NCI-H1930 (cell line): ENCODE results near the gene NSMF.

Source experiments
- DNase-seq, 2 experiments: peaks; one replicate each; lab custom pipeline; 2025; lab: John Stamatoyannopoulos, UW

NSMF gene

DNA sequence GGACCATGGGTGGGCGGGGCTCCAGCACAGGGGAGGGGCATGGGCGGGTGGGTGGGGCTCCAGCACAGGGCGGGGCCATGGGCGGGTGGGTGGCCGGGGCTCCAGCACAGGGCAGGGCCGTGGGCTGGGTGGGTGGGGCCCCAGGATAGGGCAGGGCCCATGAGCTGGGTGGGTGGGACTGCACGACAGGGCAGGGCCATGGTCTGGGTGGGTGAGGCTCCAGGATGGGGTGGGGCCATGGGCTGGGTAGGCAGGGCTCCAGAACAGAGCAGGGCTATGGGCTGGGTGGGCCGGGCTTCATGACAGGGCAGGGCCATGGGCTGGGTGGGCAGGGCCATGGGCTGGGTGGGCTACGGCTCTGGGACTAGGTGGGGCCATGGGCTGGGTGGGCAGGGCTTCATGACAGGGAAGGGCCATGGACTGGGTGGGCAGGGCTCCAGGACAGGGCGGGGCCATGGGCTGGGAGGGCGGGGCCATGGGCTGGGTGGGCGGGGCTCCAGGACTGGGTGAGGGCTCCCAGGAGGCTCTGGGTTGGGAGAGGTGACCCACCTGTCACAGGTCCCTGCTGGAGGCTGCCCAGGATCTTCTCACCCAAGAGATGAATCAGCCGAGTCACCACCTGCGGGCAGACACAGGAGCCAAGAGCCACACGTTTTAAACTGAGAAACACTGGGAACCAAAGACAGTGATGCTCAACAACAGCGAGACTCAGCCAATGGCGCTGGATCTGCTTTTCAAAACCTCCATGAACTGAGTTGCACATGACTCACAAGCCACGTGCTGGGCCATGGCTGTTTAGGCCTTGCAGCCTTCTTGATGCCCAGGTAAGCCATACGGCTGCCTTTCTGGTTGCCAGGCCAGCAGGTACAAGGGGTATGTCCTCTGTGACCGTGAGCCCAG is 33.6 kb upstream of the NSMF start:
- no peak for DNase-seq

DNA sequence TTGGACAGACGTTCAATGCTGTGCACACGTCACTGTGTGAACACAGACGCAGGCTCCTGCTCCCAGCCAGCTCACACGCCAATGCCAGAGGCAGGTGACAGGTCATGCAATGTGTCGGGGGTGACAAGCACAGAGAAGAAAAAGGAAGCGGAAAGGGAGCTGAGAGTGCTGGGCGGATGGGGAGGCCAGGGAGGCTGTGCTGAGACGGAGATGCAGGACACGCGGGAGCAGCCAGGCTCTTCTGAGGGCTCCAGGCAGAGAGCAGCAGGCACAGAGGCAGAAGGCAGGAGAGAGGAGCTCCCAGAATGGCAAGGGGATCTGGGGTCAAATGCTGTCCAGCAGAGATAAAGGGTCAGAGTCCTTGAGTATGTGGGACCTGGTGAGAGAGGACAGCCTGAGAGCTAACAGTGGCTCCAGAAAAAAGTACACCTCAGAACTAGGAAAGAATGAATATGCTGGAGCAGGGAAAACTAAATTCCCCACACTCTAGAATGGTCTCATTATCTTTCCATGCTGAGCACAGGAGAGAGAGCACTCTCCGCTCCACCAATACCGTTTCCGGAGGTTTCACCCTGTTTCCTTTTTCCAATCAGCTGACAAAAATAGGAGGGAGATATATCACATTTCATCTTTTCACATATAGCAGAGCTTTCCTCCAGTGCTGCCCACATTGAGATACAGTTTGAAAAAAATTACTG is 32.8 kb upstream of the NSMF start:
- no peak for DNase-seq

DNA sequence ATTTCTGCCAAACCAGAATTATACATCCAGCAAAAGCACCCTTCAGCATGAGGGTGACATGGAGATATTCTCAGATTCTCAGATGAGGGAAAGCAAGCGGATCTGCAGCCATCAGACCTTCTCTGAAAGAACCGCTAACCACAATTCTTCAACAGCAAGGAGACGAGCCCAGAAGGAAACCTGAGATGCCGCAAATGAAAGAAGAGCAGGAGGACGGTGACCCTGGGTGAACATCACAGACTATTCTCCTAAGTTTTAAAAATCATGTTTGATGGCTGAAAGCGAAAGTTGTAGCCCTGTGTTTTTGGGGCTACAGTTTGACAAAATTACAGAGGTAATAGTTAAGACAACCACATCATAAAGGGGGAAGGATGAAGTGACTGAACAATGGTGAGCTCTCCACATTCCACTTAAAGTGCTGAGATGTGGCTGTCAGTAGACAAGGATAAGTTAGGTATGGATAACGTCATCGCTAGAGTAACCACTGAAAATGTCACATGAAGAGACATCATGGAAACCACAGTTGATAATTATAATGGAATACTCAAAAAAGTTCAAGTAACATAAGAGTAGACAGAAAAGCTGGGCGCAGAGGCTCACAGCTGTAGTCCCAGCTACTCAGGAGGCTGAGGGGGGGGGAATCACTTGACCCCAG is 31.5 kb upstream of the NSMF start:
- no peak for DNase-seq

DNA sequence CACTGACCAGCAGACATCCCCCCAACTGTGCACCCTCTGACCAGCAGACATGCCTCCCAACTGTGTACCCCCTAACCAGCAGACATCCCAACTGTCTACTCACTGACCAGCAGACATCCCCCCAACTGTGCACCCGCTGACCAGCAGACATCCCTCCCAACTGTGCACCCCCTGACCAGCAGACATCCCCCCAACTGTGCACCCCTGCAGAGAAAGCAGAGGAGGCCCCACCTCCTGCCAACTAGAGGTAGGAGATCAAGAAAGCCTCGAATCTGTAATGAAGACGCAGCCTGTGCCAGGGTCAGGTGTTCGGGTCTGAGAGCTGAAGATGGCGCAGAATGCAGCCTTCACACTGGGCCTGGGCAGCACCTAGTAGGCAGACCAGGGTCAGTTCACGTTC is 29.8 kb upstream of the NSMF start:
- DNase-seq, result no peak

DNA sequence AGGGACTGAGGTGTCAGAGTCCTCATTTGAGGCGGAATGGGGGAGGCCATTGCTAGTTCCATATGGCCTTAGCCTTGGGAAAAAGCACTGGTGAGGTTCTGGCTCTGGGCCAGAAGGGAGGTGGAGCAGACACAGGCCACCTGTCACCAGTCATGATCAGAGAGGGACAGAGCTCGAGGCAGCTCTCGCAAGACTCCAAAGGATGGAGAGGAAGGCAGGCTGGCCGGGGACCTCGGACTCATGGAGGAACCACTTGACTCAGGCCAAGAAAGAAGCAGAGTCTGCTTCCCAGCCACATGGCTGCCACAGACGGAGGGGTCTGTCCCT is 29.2 kb upstream of the NSMF start:
- DNase-seq, result no peak

DNA sequence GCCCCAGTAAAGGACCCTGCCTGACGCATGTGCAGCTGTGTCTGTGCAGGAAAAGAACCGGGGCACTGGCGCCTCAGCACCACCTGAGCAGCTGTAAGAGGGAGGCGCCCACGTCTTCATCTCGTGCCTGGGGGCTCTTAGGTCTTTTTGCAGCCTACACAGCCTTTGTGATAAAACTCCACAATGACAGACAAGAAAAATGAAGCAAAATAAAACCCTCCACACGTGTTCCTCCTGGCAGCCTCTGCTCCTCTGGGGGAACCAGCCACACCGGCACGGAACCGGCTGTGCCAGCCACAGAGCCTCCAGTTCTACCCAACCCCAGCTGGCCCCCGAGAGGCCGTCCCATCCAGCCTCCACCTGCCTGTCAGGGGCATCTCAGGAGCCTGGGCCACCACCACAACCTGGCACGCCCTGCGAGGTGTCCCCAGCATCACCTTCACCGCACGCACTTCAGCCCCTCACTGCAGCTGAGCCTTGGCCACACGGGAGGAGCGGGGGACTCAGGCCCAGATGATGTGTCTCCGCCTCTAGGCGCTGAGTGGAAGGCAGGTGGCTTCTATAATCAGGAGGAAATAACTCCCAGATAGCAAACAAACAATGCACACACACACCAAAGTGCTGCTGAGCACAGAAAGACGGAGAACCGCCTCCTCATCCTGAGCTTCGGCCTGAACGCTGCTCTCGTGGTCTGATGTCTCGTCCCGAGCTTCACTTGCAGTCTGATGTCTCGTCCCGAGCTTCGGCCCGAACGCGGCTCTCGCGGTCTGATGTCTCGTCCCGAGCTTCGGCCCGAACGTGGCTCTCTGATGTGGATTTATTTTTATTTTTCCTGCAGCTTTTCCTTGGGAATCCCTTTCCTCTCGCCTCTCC is 28.6 kb upstream of the NSMF start:
- no peak for DNase-seq

DNA sequence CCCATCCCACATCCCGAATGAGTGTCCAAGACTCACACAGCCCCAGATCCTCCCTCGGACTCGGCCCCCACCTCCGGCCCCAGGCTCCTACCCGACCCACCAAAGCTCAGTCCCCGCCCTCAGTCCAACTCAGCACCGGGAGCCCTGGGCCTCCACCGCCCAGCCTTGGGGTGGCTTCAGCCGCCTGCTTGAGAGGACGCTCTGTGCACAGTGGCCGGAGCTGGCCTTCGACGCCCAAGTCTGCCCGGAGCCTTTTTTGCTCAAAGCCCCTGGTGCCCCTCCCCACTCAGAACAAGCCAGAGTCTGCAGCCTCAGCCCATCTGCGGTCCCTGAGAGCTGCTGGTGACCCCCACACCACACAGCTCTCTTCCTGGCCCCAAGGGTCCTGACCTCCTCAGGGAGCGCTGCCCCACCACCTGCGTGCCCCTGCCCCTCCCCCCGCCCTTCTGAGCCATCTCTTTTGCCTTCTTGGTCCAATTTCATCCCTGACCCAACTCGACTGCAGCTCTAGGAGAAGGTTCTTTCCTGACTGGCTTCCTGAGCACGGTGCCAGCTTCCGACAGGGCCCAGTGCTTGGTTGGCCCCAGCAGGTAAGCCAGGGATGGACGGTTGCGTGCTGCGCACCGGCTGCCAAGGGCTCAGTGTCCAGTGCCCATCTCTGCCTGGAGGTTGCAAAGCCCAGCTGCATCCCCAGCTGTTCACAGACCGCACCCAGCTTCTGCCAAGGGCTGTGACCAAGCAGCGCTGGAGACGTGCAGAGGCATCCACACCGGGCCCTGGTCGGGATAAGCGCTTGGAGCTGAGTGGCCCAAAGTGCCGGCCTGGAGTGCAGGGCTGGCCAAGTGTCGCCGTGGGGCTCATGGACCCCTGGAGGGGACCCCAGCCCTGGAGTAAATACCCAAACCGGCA is 27.7 kb upstream of the NSMF start:
- DNase-seq, result no peak

DNA sequence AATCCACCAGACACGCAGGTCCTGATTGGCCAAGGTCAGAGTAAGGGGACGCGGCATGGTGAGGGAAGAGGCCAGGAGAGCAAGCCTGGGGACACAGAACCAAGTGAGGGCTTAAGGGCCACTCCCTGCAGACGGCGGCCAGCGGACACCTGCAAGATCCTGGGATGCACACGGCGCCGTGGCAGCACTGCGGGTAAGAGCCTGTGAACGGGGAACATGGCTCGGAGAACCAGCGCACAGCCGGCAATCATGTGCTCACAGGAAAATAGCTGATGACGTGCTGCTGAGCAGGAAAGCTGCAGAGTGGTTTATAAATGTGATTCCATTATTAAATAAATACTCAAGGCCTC is 27.0 kb upstream of the NSMF start:
- DNase-seq, result no peak

DNA sequence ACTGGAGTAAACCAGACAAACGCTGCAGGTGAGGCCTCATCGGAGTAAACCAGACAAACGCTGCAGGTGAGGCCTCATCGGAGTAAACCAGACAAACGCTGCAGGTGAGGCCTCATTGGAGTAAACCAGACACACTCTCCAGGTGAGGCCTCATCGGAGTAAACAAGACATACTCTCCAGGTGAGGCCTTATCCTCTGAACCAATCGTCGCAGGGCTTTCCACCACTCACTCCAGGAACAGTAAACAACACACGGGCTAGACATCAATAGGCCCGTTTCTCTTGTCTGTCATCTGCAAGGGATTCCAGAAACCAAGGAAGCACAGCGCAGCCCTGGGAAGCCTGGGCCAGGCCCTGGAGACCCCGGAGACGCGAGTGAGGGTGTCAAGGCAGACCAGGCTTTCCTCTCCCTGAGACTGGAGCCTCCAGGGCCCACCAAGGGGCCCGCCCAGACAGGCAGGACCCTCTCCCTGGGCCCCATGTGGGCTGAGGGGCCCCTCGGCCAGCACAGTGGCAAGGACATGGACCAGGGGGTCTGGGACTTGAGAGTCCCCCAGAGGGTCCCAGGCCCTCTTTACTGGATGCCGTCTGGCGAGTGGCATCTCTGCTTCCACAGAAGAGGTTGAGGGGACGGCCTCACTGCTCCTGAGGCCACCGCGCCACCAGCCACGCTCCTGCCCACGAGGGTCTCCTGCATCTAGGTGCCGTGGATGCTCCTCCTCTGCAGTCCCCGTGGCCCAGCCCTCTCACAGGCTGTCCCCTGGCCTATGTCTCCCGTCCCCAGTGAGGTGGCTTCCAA is 26.4 kb upstream of the NSMF start:
- no peak for DNase-seq

DNA sequence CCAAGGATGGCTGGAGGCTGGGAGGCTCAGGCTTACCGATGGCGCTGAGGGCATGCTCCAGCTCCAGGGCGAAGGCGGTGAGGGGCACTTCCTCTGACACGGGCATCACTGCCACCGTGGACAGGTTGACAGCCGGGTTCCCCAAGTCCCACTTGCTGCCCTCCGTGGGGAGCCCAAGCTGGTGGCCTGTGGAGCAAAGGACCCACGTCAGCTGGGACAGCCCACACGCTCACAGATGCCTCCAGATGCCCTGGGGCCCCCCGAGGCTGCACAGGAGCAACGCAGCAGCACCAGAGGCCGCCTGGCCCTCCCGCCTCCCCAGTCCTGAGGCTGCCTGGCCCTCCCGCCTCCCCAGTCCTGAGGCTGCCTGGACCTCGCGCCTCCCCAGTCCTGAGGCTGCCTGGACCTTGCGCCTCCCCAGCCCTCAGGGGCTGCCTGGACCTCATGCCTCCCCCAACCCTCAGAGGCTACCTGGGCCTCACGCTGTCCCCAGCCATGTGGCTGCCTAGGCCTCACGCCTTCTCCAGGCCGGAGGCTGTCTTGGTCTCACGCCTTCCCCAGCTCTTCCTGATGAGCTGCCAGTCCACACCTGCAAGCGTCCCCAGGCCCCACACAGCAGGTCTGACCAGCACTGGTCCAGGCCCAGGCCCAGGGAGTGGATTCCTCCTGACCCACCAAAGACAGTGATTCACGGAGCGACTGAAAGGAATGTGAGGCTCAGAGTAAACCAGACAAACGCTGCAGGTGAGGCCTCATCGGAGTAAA is 25.6 kb upstream of the NSMF start:
- DNase-seq, result no peak

DNA sequence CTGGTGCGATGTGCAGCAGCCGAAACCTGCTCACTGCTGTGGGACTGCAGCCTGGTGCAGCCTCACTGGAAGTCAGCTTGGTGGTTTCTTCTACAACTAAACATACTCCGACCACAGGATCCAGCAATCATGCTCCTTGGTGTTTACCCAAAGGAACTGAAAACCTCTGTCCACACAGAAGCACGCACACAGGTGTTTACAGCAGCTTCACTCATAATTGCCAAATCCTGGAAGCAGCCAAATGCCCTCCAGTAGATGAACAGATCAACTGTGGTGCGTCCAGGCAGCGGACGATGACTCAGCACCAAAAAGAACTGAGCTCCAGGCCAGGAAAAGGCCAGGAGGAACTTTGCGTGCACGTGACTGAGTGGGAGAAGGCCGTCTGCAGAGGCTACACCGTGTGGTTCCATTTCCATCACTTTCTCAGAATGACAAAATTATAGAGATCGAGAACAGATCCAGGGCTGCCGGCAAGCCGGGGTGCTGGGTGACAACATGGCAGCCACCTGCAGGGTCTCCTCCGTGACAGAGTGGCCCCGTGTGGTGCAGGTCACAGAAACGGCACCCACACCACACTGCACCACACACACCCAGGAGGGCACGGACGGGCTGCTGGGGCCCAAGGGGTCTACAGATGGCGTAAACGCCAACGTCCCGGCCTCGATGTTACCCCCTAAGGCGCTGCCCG is 23.1 kb upstream of the NSMF start:
- DNase-seq, result no peak

DNA sequence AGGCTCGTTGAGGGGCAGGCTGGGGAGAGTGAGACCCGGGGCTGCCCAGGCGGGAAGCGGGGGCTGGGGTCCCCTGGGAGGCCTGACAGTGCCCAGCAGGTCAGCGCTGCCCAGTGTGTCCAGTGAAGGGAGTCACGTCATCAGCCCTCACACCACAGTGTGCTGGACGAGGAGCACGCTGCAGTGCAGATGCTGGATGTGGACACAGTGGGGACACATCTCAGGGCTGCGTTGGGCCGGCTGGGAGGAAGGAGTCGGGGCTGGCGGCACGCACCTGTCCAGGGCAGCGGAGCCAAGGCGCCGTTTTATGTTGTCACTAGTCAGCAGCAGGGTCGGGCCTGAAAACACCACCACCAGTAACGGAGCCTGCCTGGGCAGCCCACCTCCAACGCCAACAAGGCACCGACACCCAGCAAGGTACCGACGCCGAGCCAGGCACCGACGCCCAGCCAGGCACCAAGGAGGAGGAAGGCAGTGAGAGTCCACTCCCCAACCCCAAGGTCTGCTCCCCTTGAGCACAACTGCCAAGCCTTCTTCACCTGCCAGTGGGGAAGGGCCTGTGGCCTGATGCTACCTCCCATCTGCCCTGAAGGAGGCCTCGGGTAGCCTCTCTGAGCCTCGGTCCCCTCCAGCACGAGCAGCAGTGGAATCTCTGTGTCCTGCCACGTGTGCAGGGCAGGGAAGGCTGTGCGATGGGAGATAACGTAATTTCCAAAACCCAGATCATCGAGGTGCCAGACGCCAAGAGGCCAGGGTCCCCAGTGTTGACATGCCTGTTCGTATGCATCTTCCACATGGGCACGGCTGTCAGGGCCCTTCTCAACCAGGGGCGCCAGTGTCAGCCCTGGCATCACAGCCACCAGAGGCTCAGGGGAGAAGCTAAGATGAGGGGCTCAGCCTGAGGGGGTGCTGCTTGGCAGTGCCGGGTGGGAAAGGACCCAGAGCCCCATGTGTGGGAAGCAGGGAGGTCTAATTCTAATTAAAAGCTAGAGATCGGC is 21.9 kb upstream of the NSMF start:
- no peak for DNase-seq

DNA sequence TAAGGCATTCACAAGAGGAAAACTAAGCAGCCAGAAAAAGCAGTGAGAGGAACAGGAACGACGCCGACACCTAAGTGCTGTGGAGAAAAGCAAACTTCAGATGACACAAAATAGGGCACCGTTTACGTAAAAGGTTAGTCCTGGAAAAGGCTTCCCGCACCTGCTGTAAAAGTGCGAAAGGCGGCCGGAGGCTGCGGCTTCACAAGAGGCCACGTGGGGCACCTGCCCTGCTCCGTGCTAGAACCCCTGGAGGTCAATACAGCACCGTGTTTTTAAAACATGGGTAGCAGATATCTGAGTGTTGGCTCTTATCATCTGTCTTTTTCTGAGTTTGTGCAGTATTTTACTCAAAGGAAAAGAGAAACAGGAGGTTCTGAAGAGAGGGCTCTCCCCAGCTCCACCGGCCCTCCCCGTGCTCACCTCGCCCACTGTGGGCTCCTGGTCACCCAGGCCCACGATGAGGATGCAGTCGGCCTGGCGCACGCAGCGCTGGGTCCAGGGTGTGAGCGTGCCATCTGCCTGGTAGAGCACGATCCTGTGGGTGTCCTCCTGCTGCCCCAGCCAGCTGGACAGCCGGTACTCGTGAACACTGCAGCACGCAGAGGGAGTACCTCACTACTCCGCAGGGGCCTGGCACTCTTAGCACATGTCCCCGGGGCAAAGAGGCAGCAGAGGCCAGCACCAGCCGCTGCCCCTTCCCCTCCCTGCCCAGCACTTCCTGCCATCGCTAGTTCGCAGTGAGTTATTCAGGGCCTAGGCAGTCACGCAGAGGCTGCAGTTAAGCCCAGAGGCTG is 21.0 kb upstream of the NSMF start:
- no peak for DNase-seq

DNA sequence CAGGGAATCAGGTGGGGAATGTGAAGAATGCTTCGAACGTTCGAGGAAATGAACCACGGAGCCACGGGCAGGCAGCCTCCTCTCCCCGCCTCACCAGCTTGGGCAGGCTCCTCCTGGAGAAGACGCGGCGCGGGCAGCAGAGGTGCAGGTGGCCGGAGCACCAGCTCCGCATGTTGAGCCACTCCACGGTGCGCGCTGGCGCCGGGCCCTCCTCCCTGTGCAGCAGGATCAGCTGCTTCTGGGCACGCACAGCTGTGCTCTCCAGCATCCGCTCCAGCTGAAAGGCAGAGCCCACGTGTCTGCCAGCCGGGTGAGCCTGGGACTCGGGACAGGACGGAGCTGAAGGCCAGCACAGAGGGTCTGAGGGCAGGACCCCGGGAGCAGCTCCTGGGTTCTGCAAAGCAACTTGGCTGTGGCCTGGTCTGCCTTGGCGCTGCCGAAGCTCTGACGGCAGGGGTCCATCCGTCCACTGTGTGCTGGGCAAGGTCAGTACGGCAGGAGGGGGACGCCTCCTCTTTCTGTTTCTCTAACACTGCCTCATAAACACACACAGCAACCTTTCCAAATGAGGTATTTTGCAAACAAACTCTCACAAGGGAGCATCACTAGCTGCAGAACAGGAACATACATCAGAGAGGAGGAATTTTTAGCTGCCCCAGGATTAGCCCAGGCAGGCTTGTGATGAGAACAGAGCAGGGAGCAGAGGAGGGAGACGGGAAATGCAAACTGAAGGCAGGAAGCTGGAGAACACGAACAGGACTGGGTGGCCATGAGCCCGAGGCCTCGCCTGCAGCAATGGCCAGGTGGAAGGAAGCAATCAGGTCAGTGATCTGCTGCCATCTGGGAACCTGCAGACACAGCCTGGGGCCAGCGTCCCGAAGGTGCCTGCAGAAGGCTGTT is 20.1 kb upstream of the NSMF start:
- DNase-seq, result no peak

DNA sequence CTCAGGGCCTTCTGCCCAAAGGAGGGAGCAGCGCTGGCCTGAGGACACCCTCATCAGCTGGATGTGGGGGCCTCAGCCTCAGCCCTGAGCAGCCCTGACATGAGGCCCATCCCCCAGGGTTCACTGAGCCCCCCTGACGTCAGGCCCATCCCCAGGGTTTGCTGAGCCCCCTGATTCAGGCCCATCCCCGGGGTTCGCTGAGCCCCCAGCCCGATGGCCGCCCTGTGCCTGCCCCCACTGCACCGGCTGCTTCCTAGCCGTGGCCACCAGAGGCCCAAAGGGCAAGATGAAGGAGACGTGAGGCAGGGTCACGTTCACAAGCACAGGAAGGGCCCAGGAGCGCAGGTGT is 19.5 kb upstream of the NSMF start:
- DNase-seq, result no peak
